ENCODE measurements around the gene FGF21.
"Not testable (repeated sequence)": the region's sequence is repeated elsewhere in the genome, so short reads cannot be mapped to it uniquely, and the experiment has no call there.

FGF21 gene

GRCh38 chr19:48760504-48761205 is 5.3 kb downstream of the FGF21 start:
- Histone ChIP-seq H3K4me3 (ENCODE audit: low read depth in 1 of 2, low read length in 1 of 2) (no peak overlapping the region), H3K4me1 (ENCODE audit: control insufficient read depth in 1 of 2, insufficient read depth in 1 of 2, low read depth in 1 of 2, low read length in 1 of 2) (peaks cover 4 to 6% of the 10 kb centered on the region in 2 experiments), H3K27me3 (peaks cover 53% of the 10 kb centered on the region), H3K9me3 (no peaks in the 10 kb centered on the region), H3K27ac (no peak overlapping the region), H3K36me3 (no peaks in the 10 kb centered on the region)
- no peak for TF ChIP-seq CTCF (IDR thresholded peaks at IDR 0.05)

- not testable (repeated sequence) for H3K9me3 ChIP-seq; H3K36me3 ChIP-seq; H3K4me1 ChIP-seq (ENCODE audit: control insufficient read depth in 1 of 2, insufficient read depth in 1 of 2, low read depth in 1 of 2, low read length in 1 of 2); H3K4me3 ChIP-seq (ENCODE audit: low read depth in 1 of 2, low read length in 1 of 2); H3K27ac ChIP-seq
- peaks cover 69% of the 10 kb centered on the region for H3K27me3 ChIP-seq
Observed at GRCh38 chr19:48765816-48766215, 10.5 kb downstream of the FGF21 start.

- not testable (repeated sequence) for H3K36me3 ChIP-seq; H3K9me3 ChIP-seq; H3K27ac ChIP-seq; H3K4me3 ChIP-seq (ENCODE audit: low read depth in 1 of 2, low read length in 1 of 2); H3K4me1 ChIP-seq (ENCODE audit: control insufficient read depth in 1 of 2, insufficient read depth in 1 of 2, low read depth in 1 of 2, low read length in 1 of 2)
- peaks cover 44% of the 10 kb centered on the region for H3K27me3 ChIP-seq
Observed at GRCh38 chr19:48768171-48768753, 12.9 kb downstream of the FGF21 start.

- H3K36me3 ChIP-seq = no peaks in the 10 kb centered on the region
- H3K4me3 ChIP-seq (ENCODE audit: low read depth in 1 of 2, low read length in 1 of 2) = no peak overlapping the region
- H3K9me3 ChIP-seq = no peaks in the 10 kb centered on the region
- H3K27ac ChIP-seq = no peak overlapping the region
- no peak for TF ChIP-seq CTCF (IDR thresholded peaks at IDR 0.05)
- peaks cover 41% of the 10 kb centered on the region for H3K27me3 ChIP-seq
- H3K4me1 ChIP-seq (ENCODE audit: control insufficient read depth in 1 of 2, insufficient read depth in 1 of 2, low read depth in 1 of 2, low read length in 1 of 2) = no peaks in the 10 kb centered on the region
Observed at GRCh38 chr19:48768994-48769713, 13.8 kb downstream of the FGF21 start.

- no peaks in the 10 kb centered on the region for H3K9me3 ChIP-seq
- no peak overlapping the region for H3K27ac ChIP-seq
- no peak overlapping the region for H3K4me3 ChIP-seq (ENCODE audit: low read depth in 1 of 2, low read length in 1 of 2)
- no peaks in the 10 kb centered on the region for H3K36me3 ChIP-seq
- H3K4me1 ChIP-seq (ENCODE audit: control insufficient read depth in 1 of 2, insufficient read depth in 1 of 2, low read depth in 1 of 2, low read length in 1 of 2) = no peaks in the 10 kb centered on the region
- H3K27me3 ChIP-seq = peaks cover 39% of the 10 kb centered on the region
- TF ChIP-seq CTCF (IDR thresholded peaks at IDR 0.05) = no peak
Observed at GRCh38 chr19:48770266-48770665, 14.9 kb downstream of the FGF21 start.

- TF ChIP-seq CTCF (IDR thresholded peaks at IDR 0.05) = no peak
- no peak overlapping the region for H3K4me3 ChIP-seq (ENCODE audit: low read depth in 1 of 2, low read length in 1 of 2)
- H3K4me1 ChIP-seq (ENCODE audit: control insufficient read depth in 1 of 2, insufficient read depth in 1 of 2, low read depth in 1 of 2, low read length in 1 of 2) = no peaks in the 10 kb centered on the region
- no peak overlapping the region for H3K27ac ChIP-seq
- H3K27me3 ChIP-seq = peaks cover 36% of the 10 kb centered on the region
- no peaks in the 10 kb centered on the region for H3K9me3 ChIP-seq
- no peaks in the 10 kb centered on the region for H3K36me3 ChIP-seq
Observed at GRCh38 chr19:48770734-48771472, 15.6 kb downstream of the FGF21 start.

All from neutrophil (primary cell).